GM10248 (cell line): ENCODE measurements around the gene DSPP.
"Not testable (repeated sequence)": the region's sequence is repeated elsewhere in the genome, so short reads cannot be mapped to it uniquely, and the experiment has no call there.

Experiments used
- CTCF ChIA-PET: fragments of 300-600 bp; sonication (Branson Sonifier 250); formaldehyde crosslinking; extraction: SDS; loops from one replicate; lab custom pipeline; 2021; ENCODE audit warnings: antibody characterized with exemption; lab: Yijun Ruan, JAX
- POLR2A ChIA-PET: fragments of 350-650 bp; sonication (Branson Sonifier 250); formaldehyde crosslinking; extraction: SDS; loops from one replicate; lab custom pipeline; 2020; ENCODE audit warnings: antibody characterized with exemption; lab: Yijun Ruan, JAX
- DNase-seq: peaks from one replicate; pipeline ENCODE4 v3.0.0; 2012; ENCODE audit errors: extremely low spot score
- CTCF ChIP-seq: IDR thresholded peaks from 2 replicates; pipeline ENCODE4 v1.5.1; 2012; ENCODE audit warnings: mild to moderate bottlenecking, low read depth; ENCODE audit errors: extremely low read depth, missing control alignments, control extremely low read depth

DSPP gene

GRCh38 chr4:87570290-87570805 is 38.0 kb upstream of the DSPP start:
- TF ChIP-seq CTCF: no peak
- ChIA-PET POLR2A (no interaction called here), CTCF (no interaction called here)
- DNase-seq: no peak

- POLR2A ChIA-PET, CTCF ChIA-PET, DNase-seq: not testable (repeated sequence)
Measured at GRCh38 chr4:87574376-87574775, 34.0 kb upstream of the DSPP start.

GRCh38 chr4:87574996-87575395 is 33.3 kb upstream of the DSPP start:
- no peak for DNase-seq
- POLR2A ChIA-PET: no interaction called here
- TF ChIP-seq CTCF: no peak
- CTCF ChIA-PET: no interaction called here

GRCh38 chr4:87575408-87575807 is 32.9 kb upstream of the DSPP start:
- ChIA-PET CTCF (no interaction called here), POLR2A (no interaction called here)
- TF ChIP-seq CTCF: no peak
- no peak for DNase-seq

- no peak for DNase-seq
- ChIA-PET CTCF (no interaction called here), POLR2A (no interaction called here)
- no peak for TF ChIP-seq CTCF
Measured at GRCh38 chr4:87575983-87576382, 32.3 kb upstream of the DSPP start.

- CTCF ChIA-PET: no interaction called here
- no peak for TF ChIP-seq CTCF
Measured at GRCh38 chr4:87579478-87579877, 28.9 kb upstream of the DSPP start.

GRCh38 chr4:87580057-87580456 is 28.3 kb upstream of the DSPP start:
- TF ChIP-seq CTCF: no peak
- POLR2A ChIA-PET: no interaction called here
- CTCF ChIA-PET: no interaction called here
- DNase-seq: no peak

More at GRCh38 chr4:87579478-87579877, 28.9 kb upstream of the DSPP start:
- DNase-seq: no peak
- POLR2A ChIA-PET: no interaction called here
